Astrocyte (in vitro differentiated cells and primary cell): Measurements from ENCODE around the gene SCUBE1. TPM values are rescaled to one million over a fixed set of nuclear protein-coding genes. Genes with fewer than 3 reads are reported as not detected.

Experiments
- DNase-seq: peaks from one replicate; pipeline ENCODE4 v3.0.0-alpha.2; 2010; ENCODE audit warnings: low read depth
- FAIRE-seq: peaks from 2 replicates; lab custom pipeline; 2011; peaks lifted over from hg19 to GRCh38; lab: Jason Lieb, UNC
- H2AFZ ChIP-seq: 2 replicates; pipeline ENCODE4 v1.6.0; 2012; ENCODE audit warnings: low read depth, low read length, inconsistent platforms
- H3K27ac ChIP-seq: 2 replicates; pipeline ENCODE4 v1.5.1; 2011; ENCODE audit warnings: low read depth, low read length, inconsistent platforms
- H3K27me3 ChIP-seq: 2 replicates; pipeline ENCODE4 v1.6.0; 2011; ENCODE audit warnings: low read length, inconsistent platforms; ENCODE audit not compliant: insufficient read depth
- H3K36me3 ChIP-seq: 2 replicates; pipeline ENCODE4 v1.5.1; 2011; ENCODE audit warnings: low read length, inconsistent platforms; ENCODE audit not compliant: insufficient read depth
- H3K4me1 ChIP-seq: 2 replicates; pipeline ENCODE4 v1.5.1; 2011; ENCODE audit warnings: low read length, inconsistent platforms; ENCODE audit not compliant: insufficient read depth
- H3K4me2 ChIP-seq: 2 replicates; pipeline ENCODE4 v1.6.0; 2012; ENCODE audit warnings: low read length, inconsistent platforms
- H3K4me3 ChIP-seq: 2 replicates; pipeline ENCODE4 v1.5.1; 2011; ENCODE audit warnings: low read depth, mild to moderate bottlenecking, low read length, inconsistent platforms; ENCODE audit not compliant: insufficient read depth
- H3K79me2 ChIP-seq: 2 replicates; pipeline ENCODE4 v1.6.0; 2012; ENCODE audit warnings: mild to moderate bottlenecking, low read length, inconsistent platforms; ENCODE audit not compliant: insufficient read depth
- H3K9ac ChIP-seq: 2 replicates; pipeline ENCODE4 v1.6.0; 2012; ENCODE audit warnings: mild to moderate bottlenecking, low read length, inconsistent platforms
- H3K9me3 ChIP-seq: 2 replicates; pipeline ENCODE4 v1.5.1; 2012; ENCODE audit warnings: low read depth, mild to moderate bottlenecking, low read length, inconsistent platforms; ENCODE audit not compliant: insufficient read depth
- H4K20me1 ChIP-seq: 2 replicates; pipeline ENCODE4 v1.6.0; 2012; ENCODE audit warnings: low read length, inconsistent platforms; ENCODE audit not compliant: insufficient read depth
- H3K27ac Mint-ChIP-seq: one replicate; pipeline ENCODE4 v1.8.0; 2021; ENCODE audit warnings: mild to moderate bottlenecking, mixed read lengths; ENCODE audit not compliant: unreplicated experiment
- H3K27me3 Mint-ChIP-seq: one replicate; pipeline ENCODE4 v1.8.0; 2021; ENCODE audit warnings: low read depth, mixed read lengths; ENCODE audit not compliant: unreplicated experiment
- H3K36me3 Mint-ChIP-seq: one replicate; pipeline ENCODE4 v1.8.0; 2021; ENCODE audit warnings: low read depth, mixed read lengths; ENCODE audit not compliant: unreplicated experiment
- H3K4me1 Mint-ChIP-seq: one replicate; pipeline ENCODE4 v1.8.0; 2021; ENCODE audit warnings: low read depth, mixed read lengths; ENCODE audit not compliant: unreplicated experiment
- H3K4me3 Mint-ChIP-seq: one replicate; pipeline ENCODE4 v1.8.0; 2021; ENCODE audit warnings: mild to moderate bottlenecking, moderate library complexity, mixed read lengths; ENCODE audit not compliant: unreplicated experiment
- H3K9me3 Mint-ChIP-seq: one replicate; pipeline ENCODE4 v1.8.0; 2021; ENCODE audit warnings: mild to moderate bottlenecking, mixed read lengths; ENCODE audit not compliant: unreplicated experiment
- CTCF ChIP-seq: IDR thresholded peaks from 2 replicates; pipeline ENCODE4 v1.5.1; 2011; ENCODE audit warnings: low read depth, mild to moderate bottlenecking, inconsistent platforms, low read length, moderate library complexity; ENCODE audit not compliant: insufficient read depth
- EZH2 ChIP-seq: IDR thresholded peaks from 2 replicates; pipeline ENCODE4 v1.6.1; 2012; ENCODE audit warnings: mild to moderate bottlenecking, low read length, inconsistent platforms; ENCODE audit not compliant: insufficient read depth
- total RNA-seq: library from RNA; stranded (reverse); gene quantifications from 2 replicates; pipeline ENCODE4 v1.2.1, GENCODE V29; 2021

Gene SCUBE1
- total RNA-seq, 1 donor from 2014 or later, result 0.07 TPM

- H3K79me2 ChIP-seq, result peaks cover 29% of the 10 kb centered on the region
- TF ChIP-seq CTCF (no peak), EZH2 (no peak)
- no peak for DNase-seq
- FAIRE-seq, result no peak
- no peaks in the 10 kb centered on the region for H3K27me3 ChIP-seq
- Mint-ChIP-seq H3K36me3 (peaks cover 17% of the 10 kb centered on the region), H3K9me3 (no peaks in the 10 kb centered on the region), H3K27ac (no peak overlapping the region), H3K4me3 (no peak overlapping the region), H3K27me3 (no peaks in the 10 kb centered on the region), H3K4me1 (peaks cover 4% of the 10 kb centered on the region)
- H3K4me3 ChIP-seq, result no peak overlapping the region
- H3K4me2 ChIP-seq, result no peak overlapping the region
- H3K4me1 ChIP-seq, result peaks cover 10% of the 10 kb centered on the region
- H3K9ac ChIP-seq, result no peak overlapping the region
- no peaks in the 10 kb centered on the region for H3K9me3 ChIP-seq
- H2AFZ ChIP-seq, result no peak overlapping the region
- peaks cover 12% of the 10 kb centered on the region for H4K20me1 ChIP-seq
- no peak overlapping the region for H3K27ac ChIP-seq
- no peaks in the 10 kb centered on the region for H3K36me3 ChIP-seq
Observed at GRCh38 chr22:43179146-43179910, 163.8 kb downstream of the SCUBE1 start.

GRCh38 chr22:43177479-43177878 lies 165.7 kb downstream of the SCUBE1 start:
- Mint-ChIP-seq H3K9me3 (no peaks in the 10 kb centered on the region), H3K27me3 (no peaks in the 10 kb centered on the region), H3K36me3 (peaks cover 17% of the 10 kb centered on the region), H3K4me1 (no peaks in the 10 kb centered on the region), H3K4me3 (no peak overlapping the region), H3K27ac (no peak overlapping the region)
- Histone ChIP-seq H3K9ac (no peak overlapping the region), H3K27me3 (no peaks in the 10 kb centered on the region), H4K20me1 (peaks cover 5% of the 10 kb centered on the region), H3K9me3 (no peaks in the 10 kb centered on the region), H3K4me2 (no peak overlapping the region), H3K79me2 (peaks cover 11% of the 10 kb centered on the region), H3K4me1 (no peaks in the 10 kb centered on the region), H3K36me3 (no peaks in the 10 kb centered on the region), H3K27ac (no peak overlapping the region), H2AFZ (no peak overlapping the region), H3K4me3 (no peak overlapping the region)
- no peak for TF ChIP-seq EZH2
- no peak for TF ChIP-seq CTCF
- FAIRE-seq (no peak), DNase-seq (no peak)

GRCh38 chr22:43176090-43176489 lies 167.1 kb downstream of the SCUBE1 start:
- Mint-ChIP-seq H3K4me1 (no peaks in the 10 kb centered on the region), H3K27ac (no peak overlapping the region), H3K9me3 (no peaks in the 10 kb centered on the region), H3K36me3 (peaks cover 16% of the 10 kb centered on the region), H3K4me3 (no peak overlapping the region), H3K27me3 (no peaks in the 10 kb centered on the region)
- no peaks in the 10 kb centered on the region for H3K4me1 ChIP-seq
- H3K27me3 ChIP-seq, result no peaks in the 10 kb centered on the region
- H3K4me3 ChIP-seq, result no peak overlapping the region
- peaks cover 2% of the 10 kb centered on the region for H3K79me2 ChIP-seq
- no peak overlapping the region for H3K9ac ChIP-seq
- no peak overlapping the region for H3K4me2 ChIP-seq
- TF ChIP-seq CTCF (no peak), EZH2 (no peak)
- H4K20me1 ChIP-seq, result peaks cover 5% of the 10 kb centered on the region
- H3K9me3 ChIP-seq, result no peaks in the 10 kb centered on the region
- H3K27ac ChIP-seq, result no peak overlapping the region
- no peaks in the 10 kb centered on the region for H3K36me3 ChIP-seq
- no peak overlapping the region for H2AFZ ChIP-seq
- no peak for DNase-seq
- FAIRE-seq, result no peak
